GM21529 (cell line): ENCODE results near the gene UPB1.

Experiments used
- ATAC-seq: cut with Tn5 transposase; IDR thresholded peaks from one replicate; pipeline ENCODE4 v1.9.1; 2021; ENCODE audit not compliant: unreplicated experiment

The UPB1 gene

GRCh38 chr22:24503843-24504338, 8.8 kb downstream of the UPB1 start:
- ATAC-seq, result no peak

- no peak for ATAC-seq
These were observed 9.4 kb downstream of the UPB1 start for GRCh38 chr22:24504540-24504939.

- no peak for ATAC-seq
These were observed 10.0 kb downstream of the UPB1 start for GRCh38 chr22:24504956-24505736.

GRCh38 chr22:24506802-24507438, 11.8 kb downstream of the UPB1 start:
- no peak for ATAC-seq

GRCh38 chr22:24507716-24508115, 12.6 kb downstream of the UPB1 start:
- ATAC-seq, result no peak

- ATAC-seq, result no peak
These were observed 15.8 kb downstream of the UPB1 start for GRCh38 chr22:24510637-24511625.

GRCh38 chr22:24512043-24512442, 16.9 kb downstream of the UPB1 start:
- no peak for ATAC-seq

GRCh38 chr22:24513378-24514240, 18.5 kb downstream of the UPB1 start:
- ATAC-seq, result no peak

GRCh38 chr22:24514241-24515026, 19.3 kb downstream of the UPB1 start:
- ATAC-seq, result no peak

GRCh38 chr22:24515027-24515338, 19.9 kb downstream of the UPB1 start:
- ATAC-seq, result no peak

GRCh38 chr22:24516301-24516737, 21.2 kb downstream of the UPB1 start:
- ATAC-seq, result no peak

GRCh38 chr22:24517446-24517845, 22.3 kb downstream of the UPB1 start:
- ATAC-seq, result no peak

- no peak for ATAC-seq
These were observed 23.1 kb downstream of the UPB1 start for GRCh38 chr22:24518228-24518627.

- ATAC-seq, result no peak
These were observed 23.8 kb downstream of the UPB1 start for GRCh38 chr22:24518771-24519485.

GRCh38 chr22:24519496-24519895, 24.4 kb downstream of the UPB1 start:
- ATAC-seq, result no peak

- ATAC-seq, result peak; percentile 50
These were observed 26.7 kb downstream of the UPB1 start for GRCh38 chr22:24521791-24522245.

- no peak for ATAC-seq
These were observed 28.7 kb downstream of the UPB1 start for GRCh38 chr22:24523873-24524272.

GRCh38 chr22:24525416-24526037, 30.4 kb downstream of the UPB1 start:
- ATAC-seq, result peak; percentile 67
